ENCODE results near the gene BCO2.
A peak's percentile ranks its signal among the peaks of the same experiment; 100 is the strongest.

BCO2 gene

DNA sequence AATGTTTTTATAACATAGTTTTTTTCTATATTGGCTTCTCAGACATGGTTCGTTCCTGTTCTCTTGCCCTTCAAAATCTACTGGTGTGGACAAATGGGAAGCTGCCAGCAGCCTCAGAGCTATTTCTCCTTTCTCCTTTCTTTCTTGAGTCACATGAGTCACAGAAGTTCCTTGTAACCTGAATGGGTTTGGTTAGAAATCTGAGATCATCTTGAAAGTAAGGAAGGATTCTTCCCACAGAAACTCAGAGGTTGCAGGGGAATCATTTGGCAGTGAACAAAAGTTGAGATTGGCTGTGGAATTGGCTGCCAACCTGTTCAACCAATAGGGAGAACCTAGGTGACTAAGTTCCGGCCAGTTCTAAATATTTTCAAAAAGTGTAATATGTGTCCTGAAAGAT lies 72.9 kb downstream of the BCO2 start:
- peaks cover 2 to 4% of the 10 kb centered on the region in 2 experiments for H3K36me3 ChIP-seq (ENCODE audit: control insufficient read depth in 1 of 2, insufficient read depth in 2 of 2, low read length in 2 of 2)
- H2BK5ac ChIP-seq (ENCODE audit: low read depth, low read length, poor library complexity): peak overlapping the region; percentile 78
- peaks cover 34% of the 10 kb centered on the region for H3K79me1 ChIP-seq (ENCODE audit: low read length)
- peak overlapping the region; percentile 91 for H3K14ac ChIP-seq (ENCODE audit: low read length)
- no peak overlapping the region for H3K9ac ChIP-seq (ENCODE audit: low read length)
- no peak overlapping the region for H3K4me2 ChIP-seq (ENCODE audit: low read length)
- no peak overlapping the region for H2AFZ ChIP-seq (ENCODE audit: insufficient read depth, low read length, poor library complexity)
- peak overlapping the region; percentile 77 for H2BK120ac ChIP-seq (ENCODE audit: insufficient read depth, low read length, poor library complexity)
- H3K4me3 ChIP-seq (ENCODE audit: low read depth, low read length): no peak overlapping the region
- no peak overlapping the region for H3K23ac ChIP-seq (ENCODE audit: low read length)
- no peaks in the 10 kb centered on the region for H3K27me3 ChIP-seq (ENCODE audit: insufficient read depth, low read length)
- H4K8ac ChIP-seq (ENCODE audit: low read depth, low read length): peak overlapping the region; percentile 51
- H3K4ac ChIP-seq (ENCODE audit: low read depth, low read length): no peak overlapping the region
- WGBS (ENCODE audit: extremely low coverage, insufficient coverage, insufficient read length): no CpG with 5 or more reads among the region's 2 CpGs
- peak overlapping the region; percentile 66 for H3K18ac ChIP-seq (ENCODE audit: low read length)
- peaks cover 4% of the 10 kb centered on the region for H3K79me2 ChIP-seq (ENCODE audit: control insufficient read depth, insufficient read depth, low read length, poor library complexity)
- peak overlapping the region; percentile 40 for H2AK5ac ChIP-seq (ENCODE audit: low read length)
- no peak overlapping the region for H4K12ac ChIP-seq (ENCODE audit: low read depth, low read length)
- peak overlapping the region; percentile 91 for H2BK12ac ChIP-seq (ENCODE audit: low read length)
- peak; percentile 29 to 53 for DNase-seq
- peaks cover 12 to 23% of the 10 kb centered on the region in 2 experiments for H3K4me1 ChIP-seq (ENCODE audit: control insufficient read depth in 1 of 2, insufficient read depth in 2 of 2, low read length in 2 of 2)
- peaks cover 3% of the 10 kb centered on the region for H3K9me3 ChIP-seq (ENCODE audit: insufficient read depth, low read depth, low read length)
- peak overlapping the region; percentile 96 for H3K27ac ChIP-seq (ENCODE audit: low read depth, low read length)
- peak overlapping the region; percentile 95 for H4K91ac ChIP-seq (ENCODE audit: low read depth, low read length)

DNA sequence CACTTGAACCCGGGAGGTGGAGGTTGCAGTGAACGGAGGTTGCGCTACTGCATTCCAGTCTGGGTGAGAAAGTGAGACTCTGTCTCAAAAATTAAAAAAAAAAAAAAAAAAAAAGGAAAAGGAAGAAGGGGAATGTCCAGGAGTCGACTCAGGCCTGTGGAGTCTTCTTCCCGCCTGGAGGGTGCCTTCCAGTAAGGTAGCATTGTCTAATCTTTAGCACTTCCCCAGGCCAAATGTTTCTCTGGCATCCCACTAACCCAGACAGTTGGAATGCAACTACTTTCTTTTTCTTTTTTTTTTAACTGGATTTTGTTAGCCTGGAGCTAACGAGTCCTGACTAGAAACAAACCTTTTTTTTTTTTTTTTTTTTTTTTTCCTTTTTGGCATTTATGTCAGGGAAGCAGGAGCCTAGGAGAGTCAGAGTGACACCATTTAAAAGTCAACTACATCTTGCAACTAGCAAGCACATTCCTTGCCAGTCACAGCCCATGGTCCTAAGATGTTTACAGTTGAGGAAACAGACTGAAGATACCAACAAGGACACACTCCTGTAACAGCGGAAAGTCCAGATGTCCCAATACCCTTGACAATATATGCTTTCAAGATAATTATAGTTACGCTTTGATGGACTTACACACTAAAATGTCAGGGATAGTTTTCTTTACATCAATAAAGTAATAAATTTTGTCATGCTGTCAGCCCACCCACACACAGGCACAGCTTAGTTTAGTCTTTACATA lies 74.7 kb downstream of the BCO2 start:
- H3K79me1 ChIP-seq (ENCODE audit: low read length): peaks cover 47% of the 10 kb centered on the region
- H3K27me3 ChIP-seq (ENCODE audit: insufficient read depth, low read length): no peaks in the 10 kb centered on the region
- no peak overlapping the region for H3K14ac ChIP-seq (ENCODE audit: low read length)
- H3K18ac ChIP-seq (ENCODE audit: low read length): no peak overlapping the region
- no peak overlapping the region for H2AK5ac ChIP-seq (ENCODE audit: low read length)
- H3K27ac ChIP-seq (ENCODE audit: low read depth, low read length): peak overlapping the region; percentile 97
- no peak overlapping the region for H3K4me2 ChIP-seq (ENCODE audit: low read length)
- no peak overlapping the region for H2AFZ ChIP-seq (ENCODE audit: insufficient read depth, low read length, poor library complexity)
- no peak overlapping the region for H4K12ac ChIP-seq (ENCODE audit: low read depth, low read length)
- H3K23ac ChIP-seq (ENCODE audit: low read length): no peak overlapping the region
- H3K79me2 ChIP-seq (ENCODE audit: control insufficient read depth, insufficient read depth, low read length, poor library complexity): peaks cover 4% of the 10 kb centered on the region
- peak overlapping the region; percentile 84 for H2BK120ac ChIP-seq (ENCODE audit: insufficient read depth, low read length, poor library complexity)
- peak overlapping the region; percentile 87 for H4K91ac ChIP-seq (ENCODE audit: low read depth, low read length)
- H3K4me3 ChIP-seq (ENCODE audit: low read depth, low read length): no peak overlapping the region
- H2BK5ac ChIP-seq (ENCODE audit: low read depth, low read length, poor library complexity): peak overlapping the region; percentile 87
- no peak overlapping the region for H3K4ac ChIP-seq (ENCODE audit: low read depth, low read length)
- H4K8ac ChIP-seq (ENCODE audit: low read depth, low read length): no peak overlapping the region
- peaks cover 0 to 5% of the 10 kb centered on the region in 2 experiments for H3K36me3 ChIP-seq (ENCODE audit: control insufficient read depth in 1 of 2, insufficient read depth in 2 of 2, low read length in 2 of 2)
- peaks cover 21 to 39% of the 10 kb centered on the region in 2 experiments for H3K4me1 ChIP-seq (ENCODE audit: control insufficient read depth in 1 of 2, insufficient read depth in 2 of 2, low read length in 2 of 2)
- H3K9ac ChIP-seq (ENCODE audit: low read length): no peak overlapping the region
- no peak overlapping the region for H2BK12ac ChIP-seq (ENCODE audit: low read length)
- no CpG with 5 or more reads among the region's 8 CpGs for WGBS (ENCODE audit: extremely low coverage, insufficient coverage, insufficient read length)
- peaks cover 8% of the 10 kb centered on the region for H3K9me3 ChIP-seq (ENCODE audit: insufficient read depth, low read depth, low read length)
- DNase-seq: peak; percentile 92 to 98

DNA sequence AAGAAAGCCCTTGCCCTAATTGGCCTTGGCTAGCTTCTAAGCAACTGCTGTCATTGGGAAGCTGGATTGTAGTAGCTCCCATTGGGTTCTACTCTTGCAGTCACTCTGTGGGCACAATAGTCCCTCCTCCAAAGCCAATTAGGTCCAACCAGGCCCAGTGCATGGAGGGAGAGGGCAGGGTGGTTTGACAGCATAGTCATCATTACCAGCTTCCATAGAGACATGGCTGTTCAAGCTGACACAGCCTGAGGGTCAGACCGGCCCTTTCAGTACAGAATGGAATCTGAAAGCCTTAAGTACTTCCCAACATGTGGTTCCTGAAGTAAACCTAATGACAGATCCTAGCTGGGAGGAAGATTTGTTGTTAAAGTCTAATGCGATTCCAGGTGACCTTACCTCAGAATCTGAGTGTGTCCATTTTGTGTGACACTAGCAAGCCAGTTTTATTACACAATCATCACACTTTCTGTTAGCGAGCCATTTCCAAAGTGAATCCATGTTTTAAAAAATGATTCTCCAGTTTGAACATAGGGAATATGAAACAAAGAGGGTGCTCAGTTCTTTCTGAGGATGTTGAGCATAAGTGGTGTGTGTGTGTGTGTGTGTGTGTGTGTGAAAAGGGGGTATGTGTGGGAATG lies 78.4 kb downstream of the BCO2 start:
- Histone ChIP-seq H3K4me2 (ENCODE audit: low read length) (no peak overlapping the region), H3K14ac (ENCODE audit: low read length) (peak overlapping the region; percentile 71), H3K4me3 (ENCODE audit: low read depth, low read length) (peak overlapping the region; percentile 62), H2BK5ac (ENCODE audit: low read depth, low read length, poor library complexity) (peak overlapping the region; percentile 53), H2BK120ac (ENCODE audit: insufficient read depth, low read length, poor library complexity) (peak overlapping the region; percentile 49), H3K4me1 (ENCODE audit: control insufficient read depth in 1 of 2, insufficient read depth in 2 of 2, low read length in 2 of 2) (peaks cover 18 to 42% of the 10 kb centered on the region in 2 experiments), H3K4ac (ENCODE audit: low read depth, low read length) (peak overlapping the region; percentile 12), H3K36me3 (ENCODE audit: control insufficient read depth in 1 of 2, insufficient read depth in 2 of 2, low read length in 2 of 2) (peaks cover 0 to 3% of the 10 kb centered on the region in 2 experiments), H3K9me3 (ENCODE audit: insufficient read depth, low read depth, low read length) (peaks cover 6% of the 10 kb centered on the region), H4K12ac (ENCODE audit: low read depth, low read length) (no peak overlapping the region), H4K8ac (ENCODE audit: low read depth, low read length) (peak overlapping the region; percentile 60), H4K91ac (ENCODE audit: low read depth, low read length) (peak overlapping the region; percentile 82), H3K18ac (ENCODE audit: low read length) (peak overlapping the region; percentile 43), H3K9ac (ENCODE audit: low read length) (no peak overlapping the region), H2AFZ (ENCODE audit: insufficient read depth, low read length, poor library complexity) (no peak overlapping the region), H3K79me2 (ENCODE audit: control insufficient read depth, insufficient read depth, low read length, poor library complexity) (peaks cover 4% of the 10 kb centered on the region), H2AK5ac (ENCODE audit: low read length) (peak overlapping the region; percentile 78), H3K79me1 (ENCODE audit: low read length) (peaks cover 45% of the 10 kb centered on the region), H3K23ac (ENCODE audit: low read length) (no peak overlapping the region), H3K27me3 (ENCODE audit: insufficient read depth, low read length) (no peaks in the 10 kb centered on the region), H3K27ac (ENCODE audit: low read depth, low read length) (peak overlapping the region; percentile 56), H2BK12ac (ENCODE audit: low read length) (peak overlapping the region; percentile 82)
- WGBS (ENCODE audit: extremely low coverage, insufficient coverage, insufficient read length): no CpG with 5 or more reads among the region's 3 CpGs
- DNase-seq: peak; percentile 93 to 94

DNA sequence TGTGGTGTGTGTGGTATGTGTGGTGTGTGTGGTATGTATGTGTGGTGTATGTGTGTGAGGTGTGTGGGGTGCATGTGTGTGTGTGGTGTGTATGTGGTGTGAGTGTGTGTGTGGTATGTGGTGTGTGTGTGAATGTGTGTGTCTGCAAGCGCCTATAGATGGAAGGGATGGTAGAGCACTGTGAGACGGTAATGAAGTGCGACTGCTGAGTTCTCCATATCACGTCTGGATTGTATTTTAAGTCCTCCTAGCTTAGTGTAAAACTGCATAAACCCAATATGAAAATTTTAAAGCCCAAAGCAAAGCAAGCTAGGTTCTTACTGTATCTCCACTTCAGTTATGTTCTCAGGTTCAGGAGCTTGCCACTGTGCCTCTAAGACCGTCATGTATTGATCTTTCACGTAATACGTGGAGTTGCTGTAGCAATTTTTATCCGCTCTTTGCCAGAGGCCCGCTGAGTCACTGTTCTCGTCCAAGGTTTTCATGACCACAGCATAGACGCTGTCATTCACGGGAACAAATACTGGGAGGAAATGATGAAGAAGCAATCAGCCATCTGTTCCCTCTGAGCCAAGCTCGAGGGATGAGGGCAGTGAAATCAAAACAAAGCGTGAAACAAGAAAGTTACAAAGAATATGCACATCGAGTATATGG lies 79.9 kb downstream of the BCO2 start:
- Histone ChIP-seq H3K9ac (ENCODE audit: low read length) (no peak overlapping the region), H2BK12ac (ENCODE audit: low read length) (peak overlapping the region; percentile 20), H2BK5ac (ENCODE audit: low read depth, low read length, poor library complexity) (peak overlapping the region; percentile 15), H2AK5ac (ENCODE audit: low read length) (no peak overlapping the region), H2BK120ac (ENCODE audit: insufficient read depth, low read length, poor library complexity) (peak overlapping the region; percentile 3), H2AFZ (ENCODE audit: insufficient read depth, low read length, poor library complexity) (no peak overlapping the region), H3K14ac (ENCODE audit: low read length) (no peak overlapping the region), H3K18ac (ENCODE audit: low read length) (no peak overlapping the region), H3K27ac (ENCODE audit: low read depth, low read length) (no peak overlapping the region), H4K12ac (ENCODE audit: low read depth, low read length) (no peak overlapping the region), H3K4me1 (ENCODE audit: control insufficient read depth in 1 of 2, insufficient read depth in 2 of 2, low read length in 2 of 2) (peaks cover 14 to 36% of the 10 kb centered on the region in 2 experiments), H4K8ac (ENCODE audit: low read depth, low read length) (no peak overlapping the region), H3K4ac (ENCODE audit: low read depth, low read length) (no peak overlapping the region), H3K79me2 (ENCODE audit: control insufficient read depth, insufficient read depth, low read length, poor library complexity) (no peaks in the 10 kb centered on the region), H3K4me2 (ENCODE audit: low read length) (no peak overlapping the region), H3K36me3 (ENCODE audit: control insufficient read depth in 1 of 2, insufficient read depth in 2 of 2, low read length in 2 of 2) (peaks cover 0 to 3% of the 10 kb centered on the region in 2 experiments), H3K4me3 (ENCODE audit: low read depth, low read length) (peak overlapping the region; percentile 7), H3K27me3 (ENCODE audit: insufficient read depth, low read length) (no peaks in the 10 kb centered on the region), H3K23ac (ENCODE audit: low read length) (no peak overlapping the region), H3K79me1 (ENCODE audit: low read length) (peaks cover 37% of the 10 kb centered on the region), H3K9me3 (ENCODE audit: insufficient read depth, low read depth, low read length) (peaks cover 6% of the 10 kb centered on the region), H4K91ac (ENCODE audit: low read depth, low read length) (peak overlapping the region; percentile 44)
- WGBS (ENCODE audit: extremely low coverage, insufficient coverage, insufficient read length): 100% methylated on average over 1 of the region's 15 CpGs
- peak; percentile 30 to 32 for DNase-seq
